Inferior parietal cortex (tissue), 1 donor: ENCODE results near the gene COL26A1.

ENCODE experiments used
- DNase-seq: peaks from one replicate; pipeline ENCODE4 v3.0.0-alpha.2; 2016; ENCODE audit errors: extremely low spot score

COL26A1 gene

GRCh38 chr7:101370836-101371235 lies 8.2 kb downstream of the COL26A1 start:
- DNase-seq, result no peak

DNA sequence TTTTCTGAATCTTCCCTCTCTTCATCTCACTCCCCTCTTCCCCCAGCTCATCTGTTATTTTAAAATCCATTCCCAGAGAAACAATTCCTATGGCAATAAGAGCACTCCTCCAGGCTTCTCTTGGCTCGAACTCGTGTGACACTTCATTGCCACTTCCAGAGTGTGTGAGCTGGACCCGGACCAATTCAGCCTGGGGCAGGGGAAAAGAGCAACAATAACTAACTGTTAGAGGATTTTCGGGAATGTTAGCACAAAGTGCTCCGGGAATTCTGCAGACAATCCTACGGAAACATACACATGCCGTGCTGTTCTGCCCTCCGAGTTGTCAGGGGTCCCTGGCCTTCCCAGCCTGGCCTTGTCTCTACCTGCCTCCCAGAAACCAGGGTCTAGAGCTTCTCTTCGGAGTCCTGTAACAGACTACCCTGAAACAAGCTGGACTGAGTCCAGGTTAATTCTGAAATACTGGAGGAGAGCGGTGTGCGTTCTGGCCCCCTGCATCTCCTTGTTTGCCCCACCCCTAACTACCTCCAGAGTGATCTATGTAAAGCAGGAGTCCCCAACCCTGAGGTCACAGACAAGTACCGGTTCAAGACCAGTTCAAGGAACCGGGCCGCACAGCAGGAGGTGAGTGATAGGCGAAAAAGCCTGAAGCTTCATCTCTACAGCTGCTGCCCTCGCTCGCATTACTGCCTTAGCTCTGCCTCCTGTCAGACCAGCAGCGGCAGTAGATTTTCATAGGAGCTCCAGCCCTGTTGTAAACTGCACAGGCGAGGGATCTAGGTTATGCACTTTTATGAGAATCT lies 11.3 kb downstream of the COL26A1 start:
- DNase-seq, result no peak

DNA sequence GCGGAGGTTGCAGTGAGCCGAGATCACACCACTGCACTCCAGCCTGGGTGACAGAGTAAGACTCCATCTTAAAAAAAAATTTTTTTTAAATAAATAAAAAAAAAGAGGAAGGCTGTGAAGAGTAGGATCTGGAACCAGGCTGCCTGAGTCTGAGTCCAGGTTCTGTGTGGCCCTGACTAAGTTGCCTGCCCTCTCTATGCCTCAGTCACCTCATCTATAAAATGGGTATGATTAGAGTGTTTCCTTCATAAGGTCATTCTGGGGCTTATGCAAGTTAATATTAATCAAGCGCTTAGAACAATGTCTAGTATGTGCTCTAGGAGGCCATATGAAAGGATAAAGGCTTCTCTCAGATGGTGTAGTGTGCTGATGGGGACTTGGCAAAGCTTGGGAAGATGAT lies 12.3 kb downstream of the COL26A1 start:
- no peak for DNase-seq

- no peak for DNase-seq
Observed at GRCh38 chr7:101376601-101377000, 13.9 kb downstream of the COL26A1 start.

DNA sequence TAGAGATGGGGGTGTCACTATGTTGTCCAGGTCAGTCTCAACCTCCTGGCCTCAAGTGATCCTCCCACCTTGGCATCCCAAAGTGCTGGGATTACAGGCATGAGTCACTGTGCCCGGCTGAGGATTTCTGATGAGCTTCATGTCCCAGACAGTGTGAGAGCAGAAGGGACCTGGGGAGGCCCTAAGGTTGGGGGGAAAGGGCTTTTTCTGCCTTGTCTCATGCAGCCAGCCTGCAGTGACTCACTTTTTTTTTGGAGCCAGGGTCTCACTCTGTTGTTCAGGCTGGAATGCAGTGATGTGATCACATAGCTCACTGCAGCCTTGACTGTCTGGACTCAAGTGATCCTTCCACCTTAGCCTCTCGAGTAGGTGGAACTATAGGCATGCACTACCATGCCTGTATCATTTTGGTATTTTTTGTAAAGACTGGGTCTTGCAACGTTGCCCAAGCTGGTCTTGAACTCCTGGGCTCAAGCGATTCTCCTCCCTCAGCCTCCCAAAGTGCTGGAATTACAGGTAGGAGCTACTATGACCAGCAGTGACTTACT lies 14.6 kb downstream of the COL26A1 start:
- DNase-seq, result no peak

DNA sequence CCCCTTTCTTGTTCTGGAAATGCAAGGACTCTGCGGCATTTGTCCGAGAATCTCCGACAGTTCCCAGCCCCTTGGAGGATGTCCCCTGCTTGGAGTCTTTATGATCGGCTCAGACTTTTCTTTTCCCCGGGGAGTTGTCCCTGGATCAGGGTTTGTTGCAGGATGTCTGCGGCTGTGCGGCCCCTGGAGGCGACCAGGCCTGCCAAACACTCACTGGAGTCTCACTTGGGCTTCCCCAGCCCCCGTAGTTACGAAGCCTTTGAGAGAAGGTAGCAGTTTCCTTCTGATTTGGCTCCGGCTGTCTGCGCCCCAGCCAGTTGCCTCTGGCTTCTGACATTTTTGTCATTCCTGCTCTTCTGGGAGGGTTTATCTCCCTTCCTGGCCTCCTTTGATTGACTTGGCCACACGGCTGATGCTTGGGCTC lies 16.1 kb downstream of the COL26A1 start:
- DNase-seq, result no peak

GRCh38 chr7:101379302-101379701 lies 16.6 kb downstream of the COL26A1 start:
- no peak for DNase-seq

GRCh38 chr7:101381549-101382111 lies 19.0 kb downstream of the COL26A1 start:
- no peak for DNase-seq

DNA sequence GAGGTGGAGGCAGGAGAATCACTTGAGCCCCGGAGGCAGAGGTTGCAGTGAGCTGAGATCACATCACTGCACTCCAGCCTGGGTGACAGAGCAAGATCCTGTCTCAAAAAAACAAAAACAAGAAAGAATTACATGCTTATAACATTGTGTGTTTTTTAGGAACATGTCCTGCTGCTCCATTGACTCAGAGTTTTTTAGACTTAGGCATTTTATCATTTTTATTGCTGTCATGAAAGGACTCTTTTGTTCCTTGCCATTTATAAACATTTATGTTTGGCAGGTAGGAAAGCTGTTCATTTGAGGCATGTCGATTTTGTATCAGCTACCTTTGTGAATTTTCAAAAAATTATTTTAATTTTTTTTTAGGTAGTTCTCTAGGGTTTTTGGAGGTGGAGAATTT lies 20.3 kb downstream of the COL26A1 start:
- DNase-seq, result no peak

- DNase-seq, result no peak
Observed at GRCh38 chr7:101386177-101386557, 23.5 kb downstream of the COL26A1 start.

GRCh38 chr7:101386558-101387231 lies 24.0 kb downstream of the COL26A1 start:
- no peak for DNase-seq

GRCh38 chr7:101390901-101391301 lies 28.2 kb downstream of the COL26A1 start:
- DNase-seq, result no peak

DNA sequence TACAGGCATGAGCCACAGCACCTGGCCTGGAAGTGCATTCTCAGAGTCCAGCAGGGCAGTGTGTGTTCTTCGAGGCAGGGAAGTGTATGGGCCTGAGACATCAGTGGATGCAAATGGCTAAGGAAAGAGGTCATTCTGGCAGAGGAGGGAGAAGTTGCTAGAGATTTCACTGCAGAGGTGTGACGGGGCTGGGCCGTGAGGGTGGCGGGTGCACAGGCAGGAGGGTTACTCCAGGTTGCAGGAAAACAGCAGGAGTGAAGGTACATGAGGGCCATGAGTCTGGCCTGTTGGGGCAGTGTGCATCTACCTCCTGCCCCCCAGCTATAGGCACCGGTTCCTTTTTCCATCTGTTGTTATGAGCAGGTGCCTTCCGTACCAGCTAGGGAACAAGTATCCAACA lies 29.3 kb downstream of the COL26A1 start:
- no peak for DNase-seq

DNA sequence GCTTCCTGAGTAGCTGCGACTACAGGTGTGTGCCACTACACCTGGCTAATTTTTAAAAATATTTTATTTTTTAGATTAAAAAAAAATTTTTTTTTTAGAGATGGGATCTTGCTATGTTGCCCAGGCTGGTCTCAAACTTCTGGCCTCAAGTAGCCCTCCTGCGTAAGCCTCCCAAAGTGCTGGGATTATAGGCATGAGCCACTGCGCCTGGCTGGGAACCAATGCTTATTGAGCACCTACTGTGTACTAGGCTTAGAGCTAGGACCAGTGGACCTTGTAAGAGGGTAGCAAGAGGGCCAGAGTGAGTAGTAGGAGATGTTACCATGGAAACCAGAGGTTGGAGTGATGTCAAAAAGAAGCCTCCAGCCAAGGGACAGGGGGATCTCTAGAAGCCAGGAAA lies 31.2 kb downstream of the COL26A1 start:
- no peak for DNase-seq

DNA sequence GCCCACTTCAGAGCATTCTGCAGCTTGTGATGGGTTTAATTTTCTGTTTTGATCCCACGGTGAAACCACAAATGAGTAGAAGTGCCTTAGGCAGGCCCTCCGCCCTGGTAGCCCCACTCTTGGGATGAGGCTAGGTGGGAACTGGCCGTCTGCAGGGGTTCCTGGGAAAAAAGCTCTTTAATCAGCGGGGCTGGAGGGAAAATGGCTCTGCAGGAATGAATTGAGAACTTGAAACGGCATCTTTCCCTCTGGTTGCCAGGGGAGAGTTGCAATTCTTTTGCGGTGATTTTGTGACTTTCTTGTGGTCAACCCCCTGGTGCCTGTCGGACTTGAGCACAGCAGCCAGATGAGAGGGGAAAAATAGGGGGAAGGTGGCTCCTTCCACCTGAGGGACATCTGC lies 32.7 kb downstream of the COL26A1 start:
- DNase-seq, result no peak

DNA sequence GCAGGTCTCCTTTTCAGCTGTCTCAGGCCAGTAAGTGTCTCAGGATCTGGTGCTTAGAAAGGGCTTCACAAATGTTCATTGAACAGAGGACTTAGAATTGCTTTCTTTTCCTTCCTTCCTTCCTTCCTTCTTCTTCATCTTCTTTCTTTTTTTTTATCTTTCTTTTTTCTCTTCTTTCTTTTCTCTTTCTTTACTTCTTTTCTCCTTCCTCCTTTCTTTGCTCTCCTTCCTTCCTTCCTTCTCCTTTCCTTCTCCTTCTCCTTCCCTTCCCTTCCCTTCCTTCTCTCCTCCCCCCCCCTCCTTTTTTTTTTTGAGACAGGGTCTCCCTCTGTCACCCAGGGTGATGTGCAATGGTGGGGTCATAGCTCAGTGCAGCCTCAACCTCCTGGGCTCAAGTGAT lies 34.6 kb downstream of the COL26A1 start:
- DNase-seq, result no peak

GRCh38 chr7:101397770-101398324 lies 35.2 kb downstream of the COL26A1 start:
- no peak for DNase-seq

DNA sequence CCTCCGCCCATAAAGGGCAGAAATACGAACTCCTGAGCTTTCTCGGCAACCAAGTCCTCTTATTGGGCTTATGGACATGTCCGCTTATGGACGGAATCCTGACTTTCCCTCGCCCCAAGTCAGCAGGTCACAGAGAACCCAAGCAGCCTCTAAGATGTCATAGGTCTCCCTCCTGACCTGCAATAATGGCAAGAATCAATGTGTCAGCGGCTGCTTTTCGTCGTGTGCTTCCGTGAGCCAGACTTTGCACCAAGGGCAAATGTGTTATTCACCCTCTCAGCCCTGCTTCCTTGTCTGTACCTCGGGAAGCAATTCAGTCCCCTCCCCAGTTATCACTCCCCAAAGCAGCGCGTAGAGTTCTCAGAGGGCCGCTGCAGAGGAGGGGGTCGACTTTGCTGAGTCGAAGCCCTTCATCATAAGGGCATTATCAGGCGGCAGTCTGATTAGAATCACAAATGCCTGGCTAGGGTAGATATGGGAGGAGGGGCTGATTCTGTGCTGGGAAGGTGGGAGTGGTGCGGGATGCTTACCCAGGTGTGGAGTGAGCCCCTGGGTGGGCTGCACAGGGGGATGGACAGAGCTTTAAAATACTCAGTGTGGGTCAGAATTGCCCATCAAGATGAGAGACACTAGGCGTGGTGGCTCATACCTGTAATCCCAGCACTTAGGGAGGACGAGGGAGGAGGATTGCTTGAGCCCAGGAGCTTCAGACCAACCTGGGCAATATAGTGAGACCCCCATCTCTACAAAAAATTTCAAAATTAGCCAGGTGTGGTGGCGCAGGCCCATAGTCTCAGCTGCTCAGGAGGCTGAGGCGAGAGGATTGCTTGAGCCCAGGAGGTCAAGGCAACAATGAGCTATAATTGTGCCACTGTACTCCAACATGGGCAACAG lies 36.0 kb downstream of the COL26A1 start:
- DNase-seq, result no peak

GRCh38 chr7:101399759-101400158 lies 37.1 kb downstream of the COL26A1 start:
- no peak for DNase-seq

DNA sequence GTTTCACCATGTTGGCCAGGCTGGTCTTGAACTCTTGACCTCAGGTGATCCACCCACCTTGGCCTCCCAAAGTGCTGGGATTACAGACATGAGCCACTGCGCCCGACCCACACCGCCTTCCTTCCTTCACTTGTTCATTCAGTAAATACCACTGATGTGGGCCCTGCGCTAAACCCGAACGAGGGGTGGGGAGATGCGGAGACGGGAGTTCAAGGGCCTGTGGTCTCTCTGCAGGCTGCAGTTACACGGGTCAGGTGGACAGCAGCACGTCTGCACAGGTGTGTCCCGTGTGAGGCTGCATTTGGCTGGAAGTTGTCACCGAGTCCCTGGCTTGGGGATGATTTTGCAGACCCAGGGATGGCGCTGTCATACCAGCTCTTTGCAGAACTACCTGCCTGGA lies 38.1 kb downstream of the COL26A1 start:
- no peak for DNase-seq

DNA sequence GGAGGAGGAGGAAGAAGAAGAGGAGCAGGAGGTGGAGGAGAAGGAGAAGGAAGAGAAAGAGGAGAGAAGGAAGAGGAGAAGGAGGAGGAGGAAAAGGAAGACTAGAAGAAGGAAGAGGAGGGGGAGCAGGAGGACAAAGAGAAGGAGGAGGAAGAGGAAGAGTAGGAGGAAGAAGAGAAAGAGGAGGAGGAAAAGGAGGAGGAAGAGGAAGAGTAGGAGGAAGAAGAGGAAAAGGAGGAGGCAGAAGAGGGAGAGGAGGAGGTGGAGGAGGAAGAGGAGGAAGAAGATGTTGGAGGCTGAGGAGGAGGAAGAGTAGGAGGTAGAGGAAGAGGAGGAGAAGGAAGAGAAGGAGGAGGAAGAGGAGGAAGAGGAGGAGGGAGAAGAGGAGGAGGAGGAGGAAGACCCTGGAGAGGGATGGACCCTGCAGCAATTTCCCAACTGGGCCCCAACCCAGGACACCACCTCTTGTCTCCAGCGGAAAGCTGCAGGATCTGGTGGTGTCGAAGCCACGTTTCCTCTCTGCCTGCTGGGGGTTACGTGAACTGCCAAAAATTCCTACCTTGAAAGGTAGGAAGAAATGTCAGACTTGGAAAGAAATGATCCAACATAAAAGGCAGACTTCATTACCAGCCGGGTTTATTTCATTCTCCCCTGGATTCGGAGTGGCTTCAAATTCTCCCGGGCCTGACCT lies 38.9 kb downstream of the COL26A1 start:
- DNase-seq, result no peak
